ENCODE results near the gene KCNJ9. TPM values are rescaled to one million over a fixed set of nuclear protein-coding genes. Genes with fewer than 3 reads are reported as not detected.

Gene KCNJ9
- total and polyA plus RNA-seq, 10 of the 15 experiments (the other 5 are each of a cell fraction or from before 2014, with no cell fraction given), result 0.12 TPM; not detected in 9

GRCh38 chr1:160123726-160124125 lies 42.4 kb downstream of the KCNJ9 start:
- H4K20me1 ChIP-seq (ENCODE audit: control insufficient read depth, insufficient read depth), result no peaks in the 10 kb centered on the region
- ChIA-PET CTCF (interaction anchor here (0.6 to 1.2 kb wide), 5 partner anchors 14 to 168 kb away, joined by 3 to 5 read pairs (median 3); no protein-coding TSS in a partner anchor), POLR2A (no interaction called here), SMC1A (ENCODE audit: uncharacterized antibody, unreplicated experiment) (interaction anchor here (1.0 kb wide), 1 partner anchor 641 kb away, joined by 3 read pairs; no protein-coding TSS in a partner anchor), RAD21 (ENCODE audit: unreplicated experiment) (no interaction called here)
- no peaks in the 10 kb centered on the region for H3K36me3 ChIP-seq (ENCODE audit: control insufficient read depth in 2 of 2, insufficient read depth in 2 of 2, low read length in 1 of 2)
- H3K4me2 ChIP-seq (ENCODE audit: control insufficient read depth, insufficient read depth), result no peak overlapping the region
- in situ Hi-C loops (cut with MboI), result no loop called here
- intact Hi-C loops (cut with micrococcal nuclease; ENCODE audit: unreplicated experiment), result no loop called here
- no peak overlapping the region for H3K27ac ChIP-seq (ENCODE audit: control insufficient read depth, insufficient read depth)
- H3K27me3 ChIP-seq (replicated peaks in 1 of 2; ENCODE audit: control insufficient read depth in 2 of 2, insufficient read depth in 2 of 2, low read length in 1 of 2), result peaks cover 0 to 1% of the 10 kb centered on the region in 2 experiments; a peak in 2 of 4 replicates
- H3K79me2 ChIP-seq (ENCODE audit: control insufficient read depth, insufficient read depth, low read length), result no peaks in the 10 kb centered on the region
- no peak overlapping the region for H3K9ac ChIP-seq (ENCODE audit: control insufficient read depth, insufficient read depth, low read length)
- BruUV-seq (replicated peaks), result no TSS peak
- DNase-seq (ENCODE audit: low read depth, low spot score) (no peak), FAIRE-seq (peak; percentile 38), ATAC-seq (no peak)
- no peak overlapping the region for H2AFZ ChIP-seq (ENCODE audit: control insufficient read depth, low read depth, low read length)
- no peak for TF ChIP-seq CHD2 (IDR thresholded peaks at IDR 0.05; ENCODE audit: borderline replicate concordance, low read depth, low read length)
- no peak for TF ChIP-seq SRF (IDR thresholded peaks at IDR 0.05; ENCODE audit: low read depth in 2 of 2, low read length in 2 of 2)
- TF ChIP-seq PBX3 (IDR thresholded peaks at IDR 0.05; ENCODE audit: insufficient replicate concordance, low read depth, low read length), result no peak
- no peak for TF ChIP-seq ETV6 (conservative IDR thresholded peaks at IDR 0.05 in 1 of 2, IDR thresholded peaks at IDR 0.05 in 1 of 2; ENCODE audit: borderline replicate concordance in 1 of 2, low read depth in 1 of 2)
- no peak for TF ChIP-seq IKZF2 (IDR thresholded peaks at IDR 0.05)
- no peak for TF ChIP-seq TCF3 (IDR thresholded peaks at IDR 0.05; ENCODE audit: borderline replicate concordance, insufficient read depth, low read depth, low read length)
- TF ChIP-seq CUX1 (IDR thresholded peaks at IDR 0.05; ENCODE audit: insufficient replicate concordance, low read depth, low read length), result no peak
- no peak for TF ChIP-seq TBL1XR1 (IDR thresholded peaks at IDR 0.05; ENCODE audit: low read depth, low read length)
- no peak for TF ChIP-seq SP1 (IDR thresholded peaks at IDR 0.05; ENCODE audit: low read depth, low read length)
- TF ChIP-seq SMC3 (IDR thresholded peaks at IDR 0.05; ENCODE audit: borderline replicate concordance, low read length), result no peak
- no peak for TF ChIP-seq ASH2L (IDR thresholded peaks at IDR 0.05; ENCODE audit: borderline replicate concordance, low read depth)
- TF ChIP-seq HDAC2 (IDR thresholded peaks at IDR 0.05), result no peak
- no peaks in the 10 kb centered on the region for H3K9me3 ChIP-seq (replicated peaks; ENCODE audit: control insufficient read depth, insufficient read depth, low read length)
- no peaks in the 10 kb centered on the region for H3K4me1 ChIP-seq (ENCODE audit: control insufficient read depth, insufficient read depth, low read length)
- H3K4me3 ChIP-seq, result no peak overlapping the region
